ENCODE measurements around the gene HOXA5.

Gene HOXA5

GRCh38 chr7:27128034-27128433 lies 15.4 kb downstream of the HOXA5 start:
- no peaks in the 10 kb centered on the region for H3K79me2 ChIP-seq (ENCODE audit: low read length)
- H3K4me2 ChIP-seq (ENCODE audit: low read depth, low read length) = no peak overlapping the region
- no peaks in the 10 kb centered on the region for H3K4me1 ChIP-seq (ENCODE audit: low read length)
- H3K9me2 ChIP-seq (replicated peaks; ENCODE audit: insufficient read depth, low read length) = no peaks in the 10 kb centered on the region
- no peaks in the 10 kb centered on the region for H3F3A ChIP-seq (ENCODE audit: insufficient read depth, low read length)
- H4K20me1 ChIP-seq (ENCODE audit: insufficient read depth, low read length) = no peaks in the 10 kb centered on the region
- no peak overlapping the region for H3K4me3 ChIP-seq (ENCODE audit: low read length)
- H2AFZ ChIP-seq (ENCODE audit: low read length) = no peak overlapping the region
- no peak for TF ChIP-seq EZH2 (optimal IDR thresholded peaks at IDR 0.05; ENCODE audit: low read depth, low read length)
- no peak for TF ChIP-seq EZH2phosphoT487 (IDR thresholded peaks at IDR 0.05; ENCODE audit: low read length)
- H3K27me3 ChIP-seq (replicated peaks; ENCODE audit: insufficient read depth, low read length) = peaks cover 5% of the 10 kb centered on the region; the same call in 1 of the 2 replicates
- no peak overlapping the region for H3K27ac ChIP-seq (ENCODE audit: low read length)
- DNase-seq = no peak
- H3K9me3 ChIP-seq (replicated peaks; ENCODE audit: insufficient read depth, low read length) = no peaks in the 10 kb centered on the region
- H3K36me3 ChIP-seq (replicated peaks; ENCODE audit: insufficient read depth, low read length) = no peaks in the 10 kb centered on the region
- no peak overlapping the region for H3K9ac ChIP-seq (ENCODE audit: low read length)

DNA sequence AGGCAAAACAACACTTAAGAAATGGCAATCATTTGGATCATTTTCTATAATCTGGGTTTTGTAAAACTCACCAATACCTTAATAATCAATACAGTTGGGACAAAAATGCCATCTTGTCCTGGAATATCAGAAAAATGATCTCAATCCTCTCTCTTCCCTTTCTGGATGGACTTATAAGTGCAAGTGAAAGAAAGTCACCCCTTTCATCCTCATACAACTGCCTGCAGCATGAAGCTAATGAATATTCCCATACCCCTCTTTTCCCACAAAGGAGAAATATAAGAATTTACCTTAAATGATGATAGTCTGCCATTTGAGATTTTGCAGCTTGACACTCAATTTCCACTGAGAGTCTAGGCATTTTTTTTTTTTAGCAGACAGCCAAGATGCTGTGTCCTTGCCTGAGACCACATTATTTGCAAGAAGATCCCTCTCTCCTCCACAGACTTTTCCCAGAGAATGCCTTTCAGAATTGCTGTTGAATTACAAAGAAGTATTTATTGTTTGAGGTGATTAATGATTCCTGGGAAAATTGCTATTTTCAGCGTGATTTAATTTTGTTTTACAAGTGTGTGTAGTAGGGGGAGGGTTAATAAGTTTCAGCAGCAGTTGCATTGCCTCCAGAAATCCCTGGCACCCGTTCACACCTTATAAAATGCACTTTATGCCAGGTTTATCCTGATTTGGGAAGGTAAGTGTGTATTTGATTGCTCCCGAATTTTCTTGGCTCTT lies 16.7 kb downstream of the HOXA5 start:
- Histone ChIP-seq H3K9me3 (replicated peaks; ENCODE audit: insufficient read depth, low read length) (no peaks in the 10 kb centered on the region), H3K4me1 (ENCODE audit: low read length) (no peaks in the 10 kb centered on the region), H3K27ac (ENCODE audit: low read length) (no peak overlapping the region), H3K4me3 (ENCODE audit: low read length) (no peak overlapping the region), H3K4me2 (ENCODE audit: low read depth, low read length) (no peak overlapping the region), H3F3A (ENCODE audit: insufficient read depth, low read length) (no peaks in the 10 kb centered on the region), H4K20me1 (ENCODE audit: insufficient read depth, low read length) (no peaks in the 10 kb centered on the region), H3K36me3 (replicated peaks; ENCODE audit: insufficient read depth, low read length) (no peaks in the 10 kb centered on the region), H3K79me2 (ENCODE audit: low read length) (no peaks in the 10 kb centered on the region), H3K27me3 (replicated peaks; ENCODE audit: insufficient read depth, low read length) (0 out of 2 replicates have a peak, but pooled peaks cover 8% of the 10 kb centered on the region), H2AFZ (ENCODE audit: low read length) (no peak overlapping the region), H3K9ac (ENCODE audit: low read length) (no peak overlapping the region), H3K9me2 (replicated peaks; ENCODE audit: insufficient read depth, low read length) (no peaks in the 10 kb centered on the region)
- no peak for TF ChIP-seq EZH2 (optimal IDR thresholded peaks at IDR 0.05; ENCODE audit: low read depth, low read length)
- TF ChIP-seq EZH2phosphoT487 (IDR thresholded peaks at IDR 0.05; ENCODE audit: low read length) = no peak
- no peak for TF ChIP-seq CTCF (IDR thresholded peaks at IDR 0.05; ENCODE audit: low read length)
- DNase-seq = no peak

DNA sequence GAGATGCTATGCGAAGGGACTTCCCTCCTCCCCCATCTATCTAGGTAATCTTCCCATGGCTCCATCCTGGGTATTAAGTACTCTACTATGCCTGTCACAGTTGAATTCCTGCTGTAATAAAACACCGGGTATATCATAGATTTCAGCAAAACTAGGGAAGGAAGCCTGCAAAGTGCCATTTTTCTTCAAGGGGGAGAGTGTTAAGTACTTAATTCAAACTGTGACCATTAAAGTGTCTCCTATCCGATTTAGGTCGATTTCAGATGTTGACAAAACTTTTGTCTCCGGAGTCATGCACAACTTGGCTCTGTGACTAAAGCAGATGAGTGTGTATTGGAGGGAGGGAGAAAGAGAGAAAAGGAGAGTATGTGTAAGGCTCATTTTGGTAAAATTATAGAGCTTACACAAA lies 17.5 kb downstream of the HOXA5 start:
- no peak overlapping the region for H3K4me2 ChIP-seq (ENCODE audit: low read depth, low read length)
- no peak overlapping the region for H3K27ac ChIP-seq (ENCODE audit: low read length)
- no peaks in the 10 kb centered on the region for H4K20me1 ChIP-seq (ENCODE audit: insufficient read depth, low read length)
- H3K79me2 ChIP-seq (ENCODE audit: low read length) = no peaks in the 10 kb centered on the region
- H2AFZ ChIP-seq (ENCODE audit: low read length) = no peak overlapping the region
- no peaks in the 10 kb centered on the region for H3F3A ChIP-seq (ENCODE audit: insufficient read depth, low read length)
- H3K4me1 ChIP-seq (ENCODE audit: low read length) = no peaks in the 10 kb centered on the region
- H3K9me3 ChIP-seq (replicated peaks; ENCODE audit: insufficient read depth, low read length) = no peaks in the 10 kb centered on the region
- no peak for DNase-seq
- no peaks in the 10 kb centered on the region for H3K9me2 ChIP-seq (replicated peaks; ENCODE audit: insufficient read depth, low read length)
- H3K9ac ChIP-seq (ENCODE audit: low read length) = no peak overlapping the region
- 0 out of 2 replicates have a peak, but pooled peaks cover 6% of the 10 kb centered on the region for H3K27me3 ChIP-seq (replicated peaks; ENCODE audit: insufficient read depth, low read length)
- H3K36me3 ChIP-seq (replicated peaks; ENCODE audit: insufficient read depth, low read length) = no peaks in the 10 kb centered on the region
- no peak overlapping the region for H3K4me3 ChIP-seq (ENCODE audit: low read length)
- TF ChIP-seq EZH2phosphoT487 (IDR thresholded peaks at IDR 0.05; ENCODE audit: low read length) = no peak

GRCh38 chr7:27124902-27125689 lies 18.4 kb downstream of the HOXA5 start:
- Histone ChIP-seq H3K4me1 (ENCODE audit: low read length) (no peaks in the 10 kb centered on the region), H3K4me2 (ENCODE audit: low read depth, low read length) (no peak overlapping the region), H3K4me3 (ENCODE audit: low read length) (no peak overlapping the region), H3K9me3 (replicated peaks; ENCODE audit: insufficient read depth, low read length) (no peaks in the 10 kb centered on the region), H3F3A (ENCODE audit: insufficient read depth, low read length) (no peaks in the 10 kb centered on the region), H3K36me3 (replicated peaks; ENCODE audit: insufficient read depth, low read length) (no peaks in the 10 kb centered on the region), H3K27me3 (replicated peaks; ENCODE audit: insufficient read depth, low read length) (0 out of 2 replicates have a peak, but pooled peaks cover 6% of the 10 kb centered on the region), H3K27ac (ENCODE audit: low read length) (no peak overlapping the region), H3K79me2 (ENCODE audit: low read length) (no peaks in the 10 kb centered on the region), H2AFZ (ENCODE audit: low read length) (no peak overlapping the region), H3K9ac (ENCODE audit: low read length) (no peak overlapping the region), H4K20me1 (ENCODE audit: insufficient read depth, low read length) (no peaks in the 10 kb centered on the region), H3K9me2 (replicated peaks; ENCODE audit: insufficient read depth, low read length) (no peaks in the 10 kb centered on the region)
- no peak for DNase-seq
- TF ChIP-seq EZH2 (optimal IDR thresholded peaks at IDR 0.05; ENCODE audit: low read depth, low read length) (no peak), CTCF (IDR thresholded peaks at IDR 0.05; ENCODE audit: low read length) (no peak), EZH2phosphoT487 (IDR thresholded peaks at IDR 0.05; ENCODE audit: low read length) (no peak)

All from MM.1S (cell line).